Adrenal gland (tissue), 5 donors: Measurements from ENCODE around the gene DCTN1.

Experiments used
- CTCF ChIP-seq, 6 experiments: fragments of 450-650 bp in 4 of 6; fragments of 200-600 bp in 2 of 6; sonication (generic) in 1 of 6; IDR thresholded peaks; 1 replicate in 5 of 6; 2 replicates in 1 of 6; pipeline versions ENCODE4 v1.5.1 to v1.8.0; 2016 to 2021; ENCODE audit warnings: antibody characterized with exemption in 6 of 6, mild to moderate bottlenecking in 2 of 6, moderate library complexity in 1 of 6
- POLR2A ChIP-seq, 2 donors: fragments of 450-650 bp; IDR thresholded peaks; one replicate each; pipeline ENCODE4 v1.6.1; 2017; ENCODE audit warnings: antibody characterized with exemption in 2 of 2, mild to moderate bottlenecking in 2 of 2, moderate library complexity in 1 of 2
- donor health status: DM: no; HTN: no; CAD: no.

- TF ChIP-seq CTCF (IDR thresholded peaks at IDR 0.05) (no peak), POLR2A (IDR thresholded peaks at IDR 0.05) (peak in 1 of 2 donors; percentile 62)
These were observed at the start of gene DCTN1 for GRCh38 chr2:74379851-74380789.
